COLO668 (cell line): ENCODE measurements around the gene DNASE1L3.
"Not testable (repeated sequence)": the region's sequence is repeated elsewhere in the genome, so short reads cannot be mapped to it uniquely, and the experiment has no call there.

ENCODE experiments used
- DNase-seq: peaks from one replicate; lab custom pipeline; 2025; ENCODE audit not compliant: unreplicated experiment; lab: John Stamatoyannopoulos, UW

Gene DNASE1L3

GRCh38 chr3:58202917-58203360, 7.8 kb downstream of the DNASE1L3 start:
- no peak for DNase-seq

GRCh38 chr3:58201451-58201850, 9.3 kb downstream of the DNASE1L3 start:
- not testable (repeated sequence) for DNase-seq

GRCh38 chr3:58200846-58201355, 9.9 kb downstream of the DNASE1L3 start:
- no peak for DNase-seq

GRCh38 chr3:58200121-58200709, 10.6 kb downstream of the DNASE1L3 start:
- DNase-seq = no peak

- DNase-seq = no peak
Observed at GRCh38 chr3:58198804-58199203, 12.0 kb downstream of the DNASE1L3 start.

GRCh38 chr3:58198362-58198761, 12.4 kb downstream of the DNASE1L3 start:
- no peak for DNase-seq

GRCh38 chr3:58197588-58197987, 13.2 kb downstream of the DNASE1L3 start:
- DNase-seq = no peak

GRCh38 chr3:58193682-58194407, 16.9 kb downstream of the DNASE1L3 start:
- no peak for DNase-seq

GRCh38 chr3:58192069-58192468, 18.7 kb downstream of the DNASE1L3 start:
- no peak for DNase-seq

GRCh38 chr3:58191361-58191991, 19.3 kb downstream of the DNASE1L3 start:
- no peak for DNase-seq

GRCh38 chr3:58190882-58191281, 19.9 kb downstream of the DNASE1L3 start:
- DNase-seq = no peak

- no peak for DNase-seq
Observed at GRCh38 chr3:58190291-58190690, 20.5 kb downstream of the DNASE1L3 start.

- no peak for DNase-seq
Observed at GRCh38 chr3:58189691-58190090, 21.1 kb downstream of the DNASE1L3 start.

GRCh38 chr3:58188921-58189451, 21.8 kb downstream of the DNASE1L3 start:
- DNase-seq = no peak

GRCh38 chr3:58188173-58188564, 22.6 kb downstream of the DNASE1L3 start:
- no peak for DNase-seq

- DNase-seq = no peak
Observed at GRCh38 chr3:58184982-58185360, 25.8 kb downstream of the DNASE1L3 start.

- DNase-seq = no peak
Observed at GRCh38 chr3:58184309-58184981, 26.3 kb downstream of the DNASE1L3 start.

GRCh38 chr3:58183891-58184290, 26.9 kb downstream of the DNASE1L3 start:
- DNase-seq = no peak

GRCh38 chr3:58183221-58183620, 27.6 kb downstream of the DNASE1L3 start:
- no peak for DNase-seq

GRCh38 chr3:58180940-58181587, 29.7 kb downstream of the DNASE1L3 start:
- DNase-seq = no peak
